Measurements from ENCODE around the gene SORL1.

SORL1 gene

DNA sequence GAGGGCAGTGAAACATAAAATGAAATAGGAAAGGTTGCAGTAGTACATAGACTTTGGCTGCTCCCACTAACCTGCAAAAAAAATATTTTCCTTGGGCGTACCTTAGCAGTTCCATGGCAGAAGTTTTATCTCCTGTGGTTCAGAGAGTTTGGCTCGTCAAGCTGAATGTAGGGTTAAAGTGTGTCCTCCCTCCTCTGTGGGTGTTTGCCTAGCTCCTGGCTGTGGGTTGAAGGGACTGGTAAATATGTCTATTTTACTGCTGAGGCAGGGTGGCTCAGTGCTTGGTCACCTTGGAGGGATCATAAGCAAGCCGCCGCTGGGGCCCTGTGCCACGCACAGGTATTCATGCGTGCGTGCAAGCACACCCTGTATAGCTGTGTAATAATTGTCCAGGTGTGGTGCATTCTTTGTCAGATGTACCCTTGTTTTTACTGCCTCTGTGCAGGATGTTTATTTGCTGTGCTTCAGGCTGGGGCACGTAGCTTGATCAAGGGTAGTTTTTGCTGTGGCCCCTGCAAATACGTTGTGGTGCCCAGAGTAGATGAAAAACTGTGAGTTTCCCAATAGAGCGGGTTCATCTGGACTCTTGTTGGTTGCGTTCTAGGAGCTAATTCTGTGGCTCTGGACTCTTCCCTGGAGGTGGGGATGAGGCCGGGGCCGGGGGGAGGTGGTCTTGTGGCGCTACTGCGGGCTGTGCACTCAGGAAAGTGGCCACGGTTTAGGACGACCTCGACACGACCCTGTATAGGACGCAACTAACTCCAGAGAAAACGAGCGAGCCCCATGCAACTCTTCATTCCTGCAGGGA lies 732 bp upstream of the SORL1 start:
- no peak for DNase-seq (ENCODE audit: low read depth, low spot score)

DNA sequence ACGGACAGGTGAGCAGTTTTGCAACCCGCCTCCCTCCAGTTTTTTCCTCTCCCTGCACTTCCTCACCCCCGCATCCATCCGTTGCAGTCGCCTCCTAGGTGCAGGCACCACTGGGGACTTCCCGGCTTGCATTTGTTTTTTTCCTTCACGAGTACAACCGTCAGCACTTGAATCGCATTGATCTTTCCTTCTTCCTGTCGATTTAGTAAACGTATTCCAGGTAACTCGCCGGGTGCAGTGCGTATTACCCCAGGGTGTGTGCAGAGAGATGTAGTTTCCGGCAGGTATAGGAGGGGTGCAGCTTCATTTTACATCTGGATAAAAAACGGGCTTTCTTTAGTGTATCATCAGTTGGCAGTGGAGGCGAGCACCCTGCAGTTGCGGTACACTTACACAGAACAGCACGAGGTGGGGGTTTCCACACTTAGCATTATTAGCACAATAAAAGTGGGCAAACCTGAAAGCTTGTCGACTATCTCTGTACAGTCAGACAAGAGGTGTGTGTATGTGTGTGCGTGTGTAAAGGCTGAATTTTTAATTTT lies 566 bp downstream of the SORL1 start, which contains the start of gene SORL1-AS1:
SORL1-AS1 (minus strand) TSS at position 359 of the 542 bp plus-strand sequence.
- DNase-seq (ENCODE audit: low read depth, low spot score) = peak; percentile 42

DNA sequence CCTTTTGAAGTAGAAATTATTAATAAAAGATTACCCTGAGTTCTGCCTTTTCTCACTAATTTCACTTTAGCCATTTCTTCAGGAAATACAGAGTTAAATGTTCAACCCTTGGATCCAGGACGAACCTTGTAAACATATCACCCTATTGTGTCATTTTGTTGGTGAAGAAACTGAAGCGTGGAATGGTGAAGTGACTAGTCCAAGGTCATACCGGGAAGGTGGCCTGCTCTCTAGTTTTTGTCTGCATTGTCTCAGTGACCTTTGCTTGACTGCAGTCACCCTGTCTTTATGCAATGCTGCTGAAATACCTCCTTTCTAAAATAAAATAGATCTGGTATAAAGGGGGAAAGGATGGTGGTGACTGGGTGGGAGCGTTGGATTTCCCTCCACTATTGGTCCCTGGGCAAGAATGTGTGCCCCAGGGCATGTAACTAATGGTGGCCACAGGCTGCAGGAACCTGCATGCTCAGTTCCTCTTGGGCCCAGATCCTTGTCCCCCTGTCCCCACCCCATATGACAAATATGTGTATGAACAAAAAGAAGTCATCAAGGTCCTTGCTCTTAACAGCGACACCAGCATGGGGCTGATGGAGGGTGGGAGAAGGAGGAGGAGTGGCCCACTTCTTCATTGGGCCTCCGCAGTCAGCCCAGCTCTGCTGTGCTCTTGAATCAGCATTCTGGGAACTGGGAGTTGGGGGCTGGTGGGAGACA lies 1.6 kb downstream of the SORL1 start:
- DNase-seq (ENCODE audit: low read depth, low spot score) = no peak

DNA sequence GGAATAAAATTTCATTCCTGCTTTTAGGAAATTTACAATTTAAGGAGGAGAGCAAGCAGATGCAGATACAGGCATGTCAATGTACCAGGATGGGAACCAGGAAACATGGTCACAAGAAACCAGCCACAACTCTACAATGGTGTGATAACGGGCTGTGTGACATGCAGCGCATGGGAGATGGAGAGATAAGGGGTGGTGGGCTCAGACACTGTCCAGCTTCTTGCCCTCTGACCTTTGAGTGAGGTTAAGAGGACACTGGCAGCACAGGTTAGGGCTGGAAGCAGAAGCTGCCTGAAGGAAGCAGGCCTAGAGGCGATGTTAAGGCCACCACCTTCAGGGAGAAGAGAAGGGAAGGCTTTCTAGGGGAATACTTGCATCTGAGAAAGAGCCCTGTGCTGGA lies 3.0 kb downstream of the SORL1 start:
- DNase-seq (ENCODE audit: low read depth, low spot score) = no peak

DNA sequence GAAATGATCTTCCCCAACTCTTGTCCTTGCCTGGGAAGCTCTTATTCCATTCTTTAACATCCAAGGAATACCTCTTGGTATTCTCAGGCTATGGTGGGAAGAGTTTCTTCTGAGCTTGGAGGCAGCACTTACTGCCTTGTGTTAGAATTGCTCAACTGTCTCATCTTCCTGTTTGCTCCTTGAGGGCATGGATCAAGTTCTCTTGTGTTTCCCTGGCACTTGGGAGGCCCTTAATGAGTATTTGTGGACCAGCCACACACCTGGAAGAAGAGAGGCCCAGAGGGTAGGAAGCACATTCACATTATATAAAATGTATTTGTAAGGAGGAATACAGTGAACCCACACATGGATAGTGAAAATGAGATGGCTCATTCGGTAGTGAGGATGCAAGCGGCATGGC lies 4.0 kb downstream of the SORL1 start:
- no peak for DNase-seq (ENCODE audit: low read depth, low spot score)

DNA sequence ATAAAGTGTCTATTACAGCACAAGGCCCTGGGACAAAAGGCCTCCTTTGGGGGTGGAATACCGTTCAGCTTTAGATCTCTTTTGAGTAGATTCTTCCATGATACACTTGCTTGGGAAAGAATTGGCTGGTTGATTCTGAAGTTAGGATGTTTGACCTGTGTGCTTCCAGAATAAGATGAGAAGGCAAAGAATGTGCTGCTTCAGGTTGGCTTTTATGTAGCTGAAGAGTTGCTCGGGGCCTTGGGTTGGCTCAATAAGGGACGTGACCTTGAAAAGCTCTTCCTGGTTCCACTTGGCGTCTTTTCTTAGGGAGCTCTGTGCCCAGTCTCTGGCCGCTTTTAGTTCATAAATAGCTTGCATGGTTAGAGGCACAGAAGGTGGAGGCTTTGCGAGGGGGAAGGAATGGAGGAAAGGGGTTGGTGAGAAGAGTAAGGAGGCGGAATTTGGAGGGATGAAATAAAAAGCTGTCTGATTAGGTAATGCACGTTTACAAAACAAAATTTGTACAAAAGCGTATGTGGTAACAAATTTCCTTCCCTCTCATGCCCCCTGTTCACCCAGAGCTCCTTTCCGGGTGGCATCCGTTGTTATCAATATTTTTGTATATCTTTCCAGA lies 4.8 kb downstream of the SORL1 start:
- DNase-seq (ENCODE audit: low read depth, low spot score) = no peak

DNA sequence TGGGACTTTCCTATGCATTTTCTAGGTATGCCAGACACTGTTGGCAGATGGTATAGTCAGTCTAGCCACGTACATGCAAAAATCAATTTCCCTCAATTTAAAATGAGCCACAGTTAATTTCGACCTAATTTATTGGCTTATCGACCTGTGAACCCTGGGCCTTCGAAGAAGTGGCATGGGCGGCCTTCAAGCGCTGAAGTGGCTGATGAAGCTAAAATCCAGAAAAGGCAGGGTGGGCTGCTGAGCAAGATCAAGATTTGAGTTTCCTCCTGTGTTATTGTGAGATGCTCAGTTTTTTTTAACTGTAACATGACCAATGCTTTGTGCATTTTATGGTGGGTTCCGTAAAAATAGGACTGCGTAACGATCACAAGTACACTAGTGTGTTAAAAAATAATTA lies 6.4 kb downstream of the SORL1 start:
- no peak for DNase-seq (ENCODE audit: low read depth, low spot score)

DNA sequence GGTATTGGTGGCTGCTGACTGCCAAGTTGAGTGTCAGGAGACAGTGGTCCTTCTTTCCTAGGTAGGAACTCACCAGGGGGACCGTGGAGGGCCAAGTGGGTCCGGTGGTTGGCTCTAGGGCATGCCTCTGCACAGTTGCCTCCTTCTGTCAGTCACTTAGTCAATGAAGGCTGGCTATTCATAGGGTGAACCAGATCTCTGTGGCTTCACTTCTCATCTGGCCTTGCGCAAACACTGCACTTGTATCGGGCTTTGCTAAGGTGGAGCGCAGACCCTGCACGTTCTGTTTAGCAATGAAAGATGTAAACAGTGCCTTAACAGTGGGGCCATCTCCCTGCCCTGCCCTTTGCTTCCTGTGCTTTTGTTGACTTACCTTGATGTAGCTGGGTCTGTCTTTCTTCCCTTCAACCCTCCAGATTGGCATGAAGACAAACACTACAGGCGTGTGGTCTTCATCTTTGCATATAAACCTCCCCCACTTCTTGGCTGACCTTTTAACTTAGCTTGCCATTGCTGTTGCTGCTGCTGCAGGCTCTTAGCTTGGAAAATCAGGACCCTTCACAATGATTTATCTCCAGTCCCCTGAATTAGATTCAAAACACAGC lies 7.4 kb downstream of the SORL1 start:
- no peak for DNase-seq (ENCODE audit: low read depth, low spot score)

DNA sequence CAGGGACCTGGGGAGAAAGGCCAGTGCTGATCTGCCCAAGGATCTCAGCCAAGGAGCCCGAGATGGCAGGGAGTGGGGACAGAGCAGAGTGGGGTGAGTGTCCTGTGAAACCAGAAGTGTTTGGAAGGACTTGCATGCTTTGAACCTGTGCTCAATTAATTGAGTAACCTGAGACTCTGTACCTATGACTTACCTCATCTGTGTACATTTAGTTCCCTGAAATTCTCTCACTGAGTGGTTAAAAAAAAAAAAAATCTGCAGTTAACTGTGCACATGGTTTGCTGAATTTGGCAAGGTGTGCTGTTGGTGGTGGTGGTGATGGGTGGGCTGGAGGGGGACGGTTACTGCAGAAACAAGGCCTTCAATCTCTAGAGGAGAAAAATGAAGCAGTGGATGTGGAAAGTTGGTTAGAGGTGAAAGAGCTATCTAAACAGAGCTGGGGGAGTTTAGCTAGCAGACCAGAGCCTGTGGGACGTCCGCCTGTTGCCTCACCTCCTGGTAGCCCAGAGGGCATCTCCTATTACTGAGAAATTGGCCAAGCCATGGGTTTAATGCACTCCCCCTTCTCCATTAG lies 8.9 kb downstream of the SORL1 start:
- DNase-seq (ENCODE audit: low read depth, low spot score) = no peak

DNA sequence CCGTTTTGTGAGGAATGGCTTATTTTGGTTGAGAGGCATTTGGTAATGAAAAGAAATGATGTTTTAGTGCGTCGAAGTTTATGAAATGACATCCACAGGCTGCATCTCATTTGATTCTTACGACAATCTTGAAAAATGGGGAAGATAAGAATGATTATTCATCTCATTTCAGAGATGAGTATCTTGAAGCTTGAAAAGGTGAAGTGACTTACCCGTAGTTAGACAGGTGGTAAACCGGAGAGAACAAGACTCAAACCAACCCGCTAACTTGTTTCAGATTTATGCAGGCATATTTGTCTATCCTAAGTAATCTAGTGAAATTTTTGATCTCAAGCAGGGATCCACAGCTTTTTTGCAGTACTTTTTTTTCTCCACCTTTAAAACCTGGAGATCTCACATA lies 9.7 kb downstream of the SORL1 start:
- DNase-seq (ENCODE audit: low read depth, low spot score) = no peak

DNA sequence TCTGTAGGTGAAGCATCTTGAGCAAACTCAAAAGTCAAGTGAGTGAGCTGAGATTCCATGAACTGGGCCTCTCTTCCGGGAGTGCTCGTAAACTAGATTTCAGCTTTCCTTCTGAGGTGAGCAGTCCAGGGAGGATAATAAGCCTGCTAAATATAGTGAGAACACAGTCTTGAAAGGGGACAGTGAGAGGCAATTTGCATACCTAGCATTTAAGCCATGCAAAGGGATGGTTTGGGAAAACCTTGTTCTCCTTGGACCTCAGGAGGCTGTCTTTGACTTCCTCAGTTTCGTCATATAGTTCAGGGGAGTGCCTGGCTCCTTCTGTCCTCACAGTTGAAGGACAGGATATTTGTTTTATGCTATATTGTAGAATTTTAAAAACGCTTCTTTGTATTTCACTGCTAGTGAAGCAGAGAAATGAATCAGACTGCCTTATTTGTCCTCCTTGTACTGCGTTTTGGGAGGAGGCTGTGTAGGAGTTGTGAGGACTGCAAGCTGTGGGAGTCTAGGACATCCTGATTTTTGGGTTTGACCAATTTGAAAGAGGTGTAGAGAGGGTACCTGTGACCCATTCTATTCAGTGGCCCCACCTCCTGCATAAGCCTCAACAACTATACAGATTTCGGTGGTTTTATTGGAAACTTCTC lies 11.7 kb downstream of the SORL1 start:
- no peak for DNase-seq (ENCODE audit: low read depth, low spot score)

DNA sequence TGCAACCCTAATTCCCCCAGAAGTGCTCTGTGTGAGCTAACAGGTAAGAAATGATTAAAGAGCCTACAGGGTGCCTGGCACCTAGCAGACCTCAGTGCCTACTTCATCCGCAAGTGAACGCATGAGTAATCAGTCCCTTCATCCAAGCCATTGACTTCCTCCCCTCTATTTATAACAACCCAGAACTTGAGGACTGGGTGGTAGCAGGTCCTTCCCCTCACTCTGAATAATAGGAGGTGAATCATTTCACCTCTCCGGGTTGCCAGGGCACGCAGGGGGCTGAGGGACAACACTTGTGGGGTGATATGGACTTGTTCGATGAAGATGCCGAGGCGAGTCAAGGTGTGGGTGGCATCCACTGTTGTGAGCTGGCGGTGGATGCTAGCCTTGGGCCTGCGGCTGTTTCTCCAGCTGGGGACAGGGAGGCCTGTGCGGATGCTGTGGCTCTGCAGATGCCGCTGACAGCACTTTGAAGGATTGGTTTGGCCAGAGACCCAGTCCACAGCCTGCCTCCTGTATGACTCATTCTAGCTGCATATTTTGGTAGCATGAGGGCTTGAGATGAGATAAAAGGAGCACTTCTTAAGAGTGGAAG lies 12.3 kb downstream of the SORL1 start:
- peak; percentile 51 for DNase-seq (ENCODE audit: low read depth, low spot score)

DNA sequence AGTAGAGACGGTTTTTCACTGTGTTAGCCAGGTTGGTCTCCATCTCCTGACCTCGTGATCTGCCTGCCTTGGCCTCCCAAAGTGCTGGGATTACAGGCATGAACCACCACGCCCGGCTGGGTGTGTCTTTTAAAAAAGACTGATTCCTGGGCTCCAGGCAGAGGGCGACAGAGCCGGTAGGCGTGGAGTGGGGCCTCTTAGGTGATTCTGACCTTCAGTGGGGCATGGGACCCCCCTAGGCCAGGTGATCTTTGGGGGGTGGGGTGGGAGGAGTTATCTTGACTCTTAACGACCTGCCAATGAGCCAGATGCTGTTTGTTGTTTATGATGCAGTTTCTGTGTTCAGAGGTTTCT lies 13.6 kb downstream of the SORL1 start:
- DNase-seq (ENCODE audit: low read depth, low spot score) = no peak

DNA sequence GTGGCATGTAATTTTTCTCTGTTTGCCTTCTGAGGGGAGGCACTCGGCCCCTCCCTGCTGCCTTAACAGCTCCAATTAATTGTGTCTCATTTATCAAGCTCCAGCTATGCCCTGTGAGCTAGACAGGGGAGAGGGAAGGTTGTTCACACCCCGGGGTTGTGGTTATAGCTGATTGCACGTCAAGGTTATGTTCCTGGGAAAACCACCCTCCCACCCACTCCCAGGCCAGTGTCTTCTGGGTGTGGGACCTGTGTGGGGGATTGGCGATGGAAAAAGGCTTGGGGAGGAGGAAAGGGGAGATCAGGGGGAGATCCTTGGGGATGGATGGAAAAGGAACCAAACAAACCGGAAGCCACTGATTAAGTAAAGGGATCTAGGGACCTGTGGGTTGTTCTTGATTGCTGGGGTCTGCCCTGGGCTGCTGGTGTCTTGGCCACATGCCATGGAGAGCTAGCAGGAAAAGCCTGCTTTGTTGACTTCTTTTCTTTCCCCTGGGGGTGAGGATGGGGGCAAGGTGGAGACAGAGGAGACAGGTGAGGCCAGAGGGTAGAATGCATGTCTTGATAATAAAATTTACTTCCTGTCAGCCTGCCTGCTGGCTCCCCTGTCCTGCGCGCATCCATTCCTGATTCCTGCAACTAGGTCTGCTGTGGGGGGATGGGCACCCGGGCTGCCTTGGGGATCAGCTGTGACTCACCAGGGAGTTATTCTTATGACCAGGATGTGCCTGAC lies 14.1 kb downstream of the SORL1 start:
- DNase-seq (ENCODE audit: low read depth, low spot score) = no peak

DNA sequence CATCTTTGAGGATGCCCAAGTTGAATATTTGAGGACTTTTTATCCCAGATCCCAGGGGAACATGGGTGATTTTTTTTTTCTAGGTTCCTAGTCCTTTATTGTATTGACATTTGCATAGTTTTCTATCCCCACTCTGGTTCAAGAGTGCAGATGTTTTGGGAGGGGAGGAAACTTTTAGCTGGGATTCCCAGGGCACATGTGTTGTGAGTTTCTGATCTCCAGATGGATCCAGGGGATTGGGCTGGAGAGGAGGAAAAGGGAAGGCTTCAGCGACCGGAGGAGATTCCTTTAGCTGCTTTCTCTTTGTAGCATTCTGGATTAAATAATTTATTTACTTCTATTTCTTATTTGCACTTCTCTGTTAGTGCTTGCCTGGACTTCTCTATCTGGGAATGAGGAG lies 15.4 kb downstream of the SORL1 start:
- DNase-seq (ENCODE audit: low read depth, low spot score) = no peak

DNA sequence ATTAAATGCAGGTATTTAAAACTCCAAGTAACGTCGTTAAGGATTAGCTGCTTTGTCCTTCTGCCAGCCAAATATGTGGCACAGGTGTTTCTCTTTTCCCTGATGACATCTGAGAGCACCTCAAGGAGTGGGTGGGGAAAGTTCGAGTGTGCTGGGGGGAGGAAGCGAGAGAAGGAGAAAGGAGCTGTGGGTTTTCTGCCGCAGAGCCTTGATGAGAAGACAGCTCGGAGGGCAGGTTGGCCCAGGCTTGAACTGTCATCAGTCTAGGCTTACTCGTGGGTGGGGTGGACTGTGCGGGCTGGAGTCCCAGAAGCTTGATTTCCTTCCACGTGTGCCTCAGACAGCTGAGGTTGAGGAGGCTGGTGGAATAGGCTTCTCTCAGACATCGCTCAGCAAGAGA lies 15.9 kb downstream of the SORL1 start:
- peak; percentile 52 for DNase-seq (ENCODE audit: low read depth, low spot score)

DNA sequence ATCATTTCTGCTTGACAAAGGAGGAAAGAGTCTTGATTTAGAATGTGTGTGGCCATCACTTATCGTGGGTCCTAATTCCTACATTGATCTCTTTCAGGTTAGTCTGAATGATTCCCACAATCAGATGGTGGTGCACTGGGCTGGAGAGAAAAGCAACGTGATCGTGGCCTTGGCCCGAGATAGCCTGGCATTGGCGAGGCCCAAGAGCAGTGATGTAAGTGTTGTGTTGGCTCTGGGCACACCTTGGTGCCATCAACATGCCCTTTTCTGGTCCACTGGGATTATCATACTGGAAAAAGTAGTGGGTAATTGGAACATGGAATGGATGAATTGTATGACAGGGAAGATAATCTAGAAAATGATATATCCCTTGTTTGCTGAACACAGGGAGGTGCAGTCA lies 17.8 kb downstream of the SORL1 start:
- DNase-seq (ENCODE audit: low read depth, low spot score) = no peak

DNA sequence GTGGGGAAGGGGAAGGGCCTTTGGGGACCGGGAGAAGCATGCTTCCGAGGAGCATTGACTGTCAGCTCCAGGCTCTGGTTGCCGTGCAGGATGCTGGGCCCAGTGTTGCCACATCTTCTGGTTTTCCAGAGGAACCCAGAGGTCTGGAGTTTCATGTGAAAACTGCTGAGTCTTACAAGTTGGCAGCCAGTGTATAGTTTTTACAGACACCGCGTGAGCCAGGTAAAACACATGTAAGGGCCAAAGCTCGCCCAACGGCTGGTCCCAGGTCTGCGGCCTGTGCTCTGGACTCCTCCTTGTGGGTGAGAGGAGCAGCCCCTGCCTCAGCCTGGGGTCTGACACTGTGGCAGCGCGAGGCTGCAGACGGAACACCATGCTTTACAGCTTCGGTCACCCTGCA lies 19.1 kb downstream of the SORL1 start:
- no peak for DNase-seq (ENCODE audit: low read depth, low spot score)

DNA sequence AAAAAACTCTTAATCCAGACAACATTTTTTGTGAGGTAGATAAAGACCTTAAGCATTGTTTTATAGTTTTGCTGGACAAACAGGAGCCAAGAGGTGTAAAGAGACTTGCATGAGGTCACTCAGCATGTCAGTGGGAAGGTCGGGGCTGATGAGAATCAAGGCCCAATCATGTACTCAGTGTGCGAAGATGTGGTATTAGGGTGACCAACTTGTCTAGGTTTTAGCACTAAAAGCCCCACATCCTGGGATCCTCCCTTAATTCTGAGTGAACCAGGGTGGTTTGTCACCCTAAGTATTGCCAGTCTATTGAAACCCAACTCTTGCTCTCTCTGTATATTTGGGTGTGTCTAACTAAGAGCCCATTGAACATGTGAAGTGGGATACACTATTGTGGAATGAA lies 20.2 kb downstream of the SORL1 start:
- no peak for DNase-seq (ENCODE audit: low read depth, low spot score)

DNA sequence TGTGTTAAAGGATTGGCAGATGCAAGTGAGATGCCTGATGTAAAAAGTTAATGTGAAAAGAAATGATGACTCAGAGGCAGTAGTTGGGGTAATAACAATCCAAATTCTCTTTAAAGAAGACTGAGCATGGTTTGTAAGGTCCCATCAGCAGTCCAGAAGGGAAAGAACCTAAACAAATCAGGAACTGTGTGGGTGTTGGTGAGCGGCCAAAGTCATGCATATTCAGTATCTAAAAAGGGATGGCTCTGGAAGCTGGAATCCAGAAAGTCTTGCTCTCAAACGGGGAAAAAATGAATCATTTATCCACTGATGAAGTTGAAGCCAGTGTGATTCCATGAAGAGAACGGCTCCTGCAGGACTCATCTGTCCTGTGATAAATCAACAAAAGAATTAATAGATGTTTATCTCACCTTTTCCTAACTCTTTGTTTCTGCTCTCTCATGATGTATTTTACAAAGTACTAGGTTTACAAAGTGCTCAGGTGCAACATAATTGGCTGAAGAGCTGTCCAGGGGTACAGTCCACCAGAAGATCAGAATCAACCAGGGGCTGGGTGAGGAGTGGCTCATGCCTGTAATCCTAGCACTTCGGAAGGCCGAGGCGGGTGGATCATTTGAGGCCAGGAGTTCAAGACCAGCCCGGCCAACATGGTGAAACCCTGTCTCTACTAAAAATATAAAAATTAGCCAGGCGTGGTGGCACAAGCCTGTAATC lies 21.1 kb downstream of the SORL1 start:
- no peak for DNase-seq (ENCODE audit: low read depth, low spot score)

Measured in activated CD4-positive, CD25-positive, alpha-beta regulatory T cell treated with anti-CD3 and anti-CD28 coated beads, Interleukin-2, amount 50 U/mL, for 16 hours (primary cell).